HG02938 (cell line): ENCODE results near the gene KCTD15.
"Not testable (repeated sequence)": the region's sequence is repeated elsewhere in the genome, so short reads cannot be mapped to it uniquely, and the experiment has no call there.

Experiments used
- ATAC-seq: cut with Tn5 transposase; IDR thresholded peaks from one replicate; pipeline ENCODE4 v1.9.1; 2021; ENCODE audit warnings: mild to moderate bottlenecking, moderate library complexity; ENCODE audit not compliant: unreplicated experiment

KCTD15 gene

GRCh38 chr19:33813391-33814101 lies 16.9 kb downstream of the KCTD15 start:
- no peak for ATAC-seq

- no peak for ATAC-seq
Observed at GRCh38 chr19:33814181-33815165, 17.8 kb downstream of the KCTD15 start.

- ATAC-seq = no peak
Observed at GRCh38 chr19:33815380-33816340, 19.0 kb downstream of the KCTD15 start.

- ATAC-seq = no peak
Observed at GRCh38 chr19:33818411-33818810, 21.7 kb downstream of the KCTD15 start.

- not testable (repeated sequence) for ATAC-seq
Observed at GRCh38 chr19:33819078-33819477, 22.4 kb downstream of the KCTD15 start.

GRCh38 chr19:33819506-33819879 lies 22.8 kb downstream of the KCTD15 start:
- no peak for ATAC-seq

- ATAC-seq = no peak
Observed at GRCh38 chr19:33819880-33820781, 23.5 kb downstream of the KCTD15 start.

- no peak for ATAC-seq
Observed at GRCh38 chr19:33821871-33822270, 25.2 kb downstream of the KCTD15 start.

- ATAC-seq = no peak
Observed at GRCh38 chr19:33823341-33823740, 26.7 kb downstream of the KCTD15 start.

- ATAC-seq = no peak
Observed at GRCh38 chr19:33825556-33825955, 28.9 kb downstream of the KCTD15 start.

GRCh38 chr19:33826521-33826920 lies 29.9 kb downstream of the KCTD15 start:
- ATAC-seq = no peak

GRCh38 chr19:33828266-33829075 lies 31.8 kb downstream of the KCTD15 start:
- no peak for ATAC-seq

- no peak for ATAC-seq
Observed at GRCh38 chr19:33830264-33830663, 33.6 kb downstream of the KCTD15 start.

- no peak for ATAC-seq
Observed at GRCh38 chr19:33831825-33832224, 35.2 kb downstream of the KCTD15 start.

GRCh38 chr19:33832633-33833032 lies 36.0 kb downstream of the KCTD15 start:
- ATAC-seq = no peak

- no peak for ATAC-seq
Observed at GRCh38 chr19:33840382-33840781, 43.7 kb downstream of the KCTD15 start.

- ATAC-seq = no peak
Observed at GRCh38 chr19:33840783-33841182, 44.1 kb downstream of the KCTD15 start.

GRCh38 chr19:33841685-33842084 lies 45.0 kb downstream of the KCTD15 start:
- no peak for ATAC-seq

- ATAC-seq = no peak
Observed at GRCh38 chr19:33844478-33844877, 47.8 kb downstream of the KCTD15 start.
